SJCRH30 (cell line): ENCODE measurements around the gene DRD2. TPM values are rescaled to one million over a fixed set of nuclear protein-coding genes. Genes with fewer than 3 reads are reported as not detected.

Experiments
- DNase-seq, 2 experiments: peaks; one replicate each; pipeline ENCODE4 v3.0.0-alpha.2; 2015 to 2020
- H3K27ac ChIP-seq: fragments of 250-450 bp; sonication (Bioruptor Pico); 2 replicates; pipeline ENCODE4 v1.5.1; 2020; ENCODE audit warnings: mild to moderate bottlenecking, moderate library complexity
- H3K27me3 ChIP-seq: fragments of 250-450 bp; sonication (Bioruptor Pico); 2 replicates; pipeline ENCODE4 v1.5.1; 2020; ENCODE audit warnings: mild to moderate bottlenecking, moderate library complexity
- H3K36me3 ChIP-seq: fragments of 250-450 bp; sonication (Bioruptor Pico); 2 replicates; pipeline ENCODE4 v1.5.1; 2020; ENCODE audit warnings: mild to moderate bottlenecking, moderate library complexity
- H3K4me1 ChIP-seq: fragments of 250-450 bp; sonication (Bioruptor Pico); 2 replicates; pipeline ENCODE4 v1.5.1; 2020; ENCODE audit warnings: mild to moderate bottlenecking, moderate library complexity
- H3K4me3 ChIP-seq: fragments of 250-450 bp; sonication (Bioruptor Pico); 2 replicates; pipeline ENCODE4 v1.5.1; 2020; ENCODE audit warnings: mild to moderate bottlenecking, moderate library complexity
- H3K9me3 ChIP-seq: fragments of 250-450 bp; sonication (Bioruptor Pico); replicated peaks from 2 replicates; pipeline ENCODE4 v1.5.1; 2020; ENCODE audit warnings: mild to moderate bottlenecking, moderate library complexity
- total RNA-seq: library from RNA; depleted of rRNA; stranded (reverse); fragments of >200 nt; shearing (Covaris generic); gene quantifications from 2 replicates; pipeline ENCODE4 v1.2.3, GENCODE V29; 2014

The DRD2 gene
- total RNA-seq, 1 experiment from 2014 or later, result 1.4 TPM

- Histone ChIP-seq H3K36me3 (no peaks in the 10 kb centered on the region), H3K4me1 (peaks cover 15% of the 10 kb centered on the region), H3K4me3 (no peak overlapping the region), H3K9me3 (no peaks in the 10 kb centered on the region), H3K27ac (no peak overlapping the region), H3K27me3 (no peaks in the 10 kb centered on the region)
- no peak for DNase-seq
Measured at GRCh38 chr11:113444502-113445123, 30.6 kb downstream of the DRD2 start.

- Histone ChIP-seq H3K36me3 (no peaks in the 10 kb centered on the region), H3K4me3 (no peak overlapping the region), H3K27me3 (no peaks in the 10 kb centered on the region), H3K4me1 (no peaks in the 10 kb centered on the region), H3K27ac (no peak overlapping the region), H3K9me3 (no peaks in the 10 kb centered on the region)
- DNase-seq, result no peak
Measured at GRCh38 chr11:113440816-113441215, 34.4 kb downstream of the DRD2 start.

- no peak for DNase-seq
Measured at GRCh38 chr11:113436672-113437252, 38.4 kb downstream of the DRD2 start.

GRCh38 chr11:113435190-113435968, 39.8 kb downstream of the DRD2 start:
- H3K27ac ChIP-seq, result no peak overlapping the region
- H3K36me3 ChIP-seq, result no peaks in the 10 kb centered on the region
- no peak overlapping the region for H3K4me3 ChIP-seq
- H3K4me1 ChIP-seq, result peaks cover 6% of the 10 kb centered on the region; the same call in 1 of the 2 replicates
- no peaks in the 10 kb centered on the region for H3K9me3 ChIP-seq
- no peak for DNase-seq
- no peaks in the 10 kb centered on the region for H3K27me3 ChIP-seq

More at GRCh38 chr11:113436672-113437252, 38.4 kb downstream of the DRD2 start:
- no peaks in the 10 kb centered on the region for H3K27me3 ChIP-seq
- H3K9me3 ChIP-seq, result no peaks in the 10 kb centered on the region
- no peak overlapping the region for H3K4me3 ChIP-seq
- H3K27ac ChIP-seq, result no peak overlapping the region
- no peaks in the 10 kb centered on the region; the same call in 1 of the 2 replicates for H3K4me1 ChIP-seq
- H3K36me3 ChIP-seq, result no peaks in the 10 kb centered on the region

GRCh38 chr11:113431746-113432145, 43.5 kb downstream of the DRD2 start:
- Histone ChIP-seq H3K4me1 (peaks cover 9% of the 10 kb centered on the region; the same call in 1 of the 2 replicates), H3K9me3 (no peaks in the 10 kb centered on the region), H3K27ac (peak overlapping the region; percentile 26; the same call in 1 of the 2 replicates), H3K4me3 (no peak overlapping the region), H3K36me3 (no peaks in the 10 kb centered on the region), H3K27me3 (no peaks in the 10 kb centered on the region)
- peak; percentile 59 to 63 for DNase-seq

GRCh38 chr11:113426686-113427085, 48.5 kb downstream of the DRD2 start:
- Histone ChIP-seq H3K27ac (no peak overlapping the region), H3K9me3 (no peaks in the 10 kb centered on the region), H3K36me3 (no peaks in the 10 kb centered on the region), H3K27me3 (no peaks in the 10 kb centered on the region), H3K4me3 (no peak overlapping the region), H3K4me1 (peaks cover 9% of the 10 kb centered on the region; the same call in 1 of the 2 replicates)
- DNase-seq, result no peak

- Histone ChIP-seq H3K27me3 (no peaks in the 10 kb centered on the region), H3K4me1 (no peaks in the 10 kb centered on the region), H3K9me3 (no peaks in the 10 kb centered on the region), H3K4me3 (no peak overlapping the region), H3K36me3 (no peaks in the 10 kb centered on the region), H3K27ac (no peak overlapping the region)
- no peak for DNase-seq
Measured at GRCh38 chr11:113420808-113421207, 54.4 kb downstream of the DRD2 start.

GRCh38 chr11:113419454-113420003, 55.7 kb downstream of the DRD2 start:
- Histone ChIP-seq H3K9me3 (no peaks in the 10 kb centered on the region), H3K4me3 (no peak overlapping the region), H3K36me3 (no peaks in the 10 kb centered on the region), H3K27me3 (no peaks in the 10 kb centered on the region), H3K27ac (no peak overlapping the region), H3K4me1 (no peaks in the 10 kb centered on the region)
- DNase-seq, result no peak

- Histone ChIP-seq H3K4me1 (no peaks in the 10 kb centered on the region), H3K4me3 (no peak overlapping the region), H3K36me3 (no peaks in the 10 kb centered on the region), H3K9me3 (no peaks in the 10 kb centered on the region), H3K27ac (no peak overlapping the region), H3K27me3 (no peaks in the 10 kb centered on the region)
- DNase-seq, result no peak
Measured at GRCh38 chr11:113417428-113417827, 57.8 kb downstream of the DRD2 start.

- Histone ChIP-seq H3K4me3 (no peak overlapping the region), H3K27me3 (no peaks in the 10 kb centered on the region), H3K27ac (no peak overlapping the region), H3K4me1 (no peaks in the 10 kb centered on the region), H3K36me3 (no peaks in the 10 kb centered on the region), H3K9me3 (no peaks in the 10 kb centered on the region)
- DNase-seq, result no peak
Measured at GRCh38 chr11:113415343-113415742, 59.9 kb downstream of the DRD2 start.

GRCh38 chr11:113412675-113413074, 62.5 kb downstream of the DRD2 start:
- H3K27me3 ChIP-seq, result no peaks in the 10 kb centered on the region
- H3K36me3 ChIP-seq, result no peaks in the 10 kb centered on the region
- no peak for DNase-seq
- no peak overlapping the region for H3K4me3 ChIP-seq
- H3K27ac ChIP-seq, result no peak overlapping the region
- no peaks in the 10 kb centered on the region for H3K9me3 ChIP-seq
- no peaks in the 10 kb centered on the region for H3K4me1 ChIP-seq

- H3K36me3 ChIP-seq, result no peaks in the 10 kb centered on the region
- H3K4me1 ChIP-seq, result no peaks in the 10 kb centered on the region
- H3K27me3 ChIP-seq, result no peaks in the 10 kb centered on the region
- H3K27ac ChIP-seq, result no peak overlapping the region
- peak; percentile 8 to 31 for DNase-seq
- H3K9me3 ChIP-seq, result no peaks in the 10 kb centered on the region
- H3K4me3 ChIP-seq, result no peak overlapping the region
Measured at GRCh38 chr11:113411536-113411935, 63.7 kb downstream of the DRD2 start.

GRCh38 chr11:113410414-113411135, 64.6 kb downstream of the DRD2 start:
- no peaks in the 10 kb centered on the region for H3K9me3 ChIP-seq
- H3K4me3 ChIP-seq, result no peak overlapping the region
- no peak overlapping the region for H3K27ac ChIP-seq
- no peaks in the 10 kb centered on the region for H3K4me1 ChIP-seq
- no peak for DNase-seq
- H3K36me3 ChIP-seq, result no peaks in the 10 kb centered on the region
- no peaks in the 10 kb centered on the region for H3K27me3 ChIP-seq

GRCh38 chr11:113409526-113409925, 65.7 kb downstream of the DRD2 start:
- Histone ChIP-seq H3K4me3 (no peak overlapping the region), H3K27ac (no peak overlapping the region), H3K9me3 (no peaks in the 10 kb centered on the region), H3K36me3 (no peaks in the 10 kb centered on the region), H3K4me1 (no peaks in the 10 kb centered on the region), H3K27me3 (no peaks in the 10 kb centered on the region)
- DNase-seq, result no peak
